HepG2 (cell line): Measurements from ENCODE around the gene ARID3C. TPM values are rescaled to one million over a fixed set of nuclear protein-coding genes. Genes with fewer than 3 reads are reported as not detected.
A peak's percentile ranks its signal among the peaks of the same experiment; 100 is the strongest.

Source experiments
- CSRNP1 ChIP-seq: sonication (generic); formaldehyde crosslinking; IDR thresholded peaks from 2 replicates; pipeline ENCODE4 v1.8.1; 2023; ENCODE audit warnings: mild to moderate bottlenecking, missing genetic modification reagents
- PTBP1 ChIP-seq: fragments of 200-400 bp; formaldehyde crosslinking; IDR thresholded peaks from 2 replicates; pipeline ENCODE4 v1.6.1; 2018; ENCODE audit warnings: low read length, low read depth; ENCODE audit not compliant: poor library complexity, severe bottlenecking
- SMAD9 ChIP-seq: sonication (generic); formaldehyde crosslinking; IDR thresholded peaks from 2 replicates; pipeline ENCODE4 v1.5.1; 2020; ENCODE audit warnings: mild to moderate bottlenecking, missing genetic modification reagents
- THAP8 ChIP-seq: sonication (generic); formaldehyde crosslinking; IDR thresholded peaks from 2 replicates; pipeline ENCODE4 v1.5.1; 2020; ENCODE audit warnings: missing genetic modification reagents, mild to moderate bottlenecking, borderline replicate concordance
- YEATS2 ChIP-seq: sonication (generic); formaldehyde crosslinking; IDR thresholded peaks from 2 replicates; pipeline ENCODE4 v1.4.0; 2020; ENCODE audit warnings: missing genetic modification reagents, borderline replicate concordance
- ZBED4 ChIP-seq: sonication (generic); formaldehyde crosslinking; IDR thresholded peaks from 2 replicates; pipeline ENCODE4 v1.4.0; 2020; ENCODE audit warnings: missing genetic modification reagents, borderline replicate concordance
- ZBTB10 ChIP-seq: sonication (generic); formaldehyde crosslinking; IDR thresholded peaks from 2 replicates; pipeline ENCODE4 v1.4.0; 2020; ENCODE audit warnings: missing genetic modification reagents, borderline replicate concordance
- ZNF230 ChIP-seq: sonication (generic); formaldehyde crosslinking; IDR thresholded peaks from 2 replicates; pipeline ENCODE4 v1.4.0; 2020; ENCODE audit warnings: mild to moderate bottlenecking, missing genetic modification reagents
- ZNF317 ChIP-seq: sonication (generic); formaldehyde crosslinking; IDR thresholded peaks from 2 replicates; pipeline ENCODE4 v1.5.0; 2020; ENCODE audit warnings: mild to moderate bottlenecking, missing genetic modification reagents
- ZNF672 ChIP-seq: sonication (generic); formaldehyde crosslinking; IDR thresholded peaks from 2 replicates; pipeline ENCODE4 v1.8.1; 2022; ENCODE audit warnings: missing genetic modification reagents
- ZNF75D ChIP-seq: sonication (generic); formaldehyde crosslinking; IDR thresholded peaks from 2 replicates; pipeline ENCODE4 v1.8.1; 2023; ENCODE audit warnings: missing genetic modification reagents, mild to moderate bottlenecking, borderline replicate concordance
- polyA plus RNA-seq, 8 experiments: library from polyadenylated mRNA; depleted of rRNA in 3 of 8; stranded (reverse) in 7 of 8; unstranded in 1 of 8; fragments of >200 nt; fragmentation: Illumina TruSeq in 4 of 8; extraction: Trizol in 4 of 8; gene quantifications; 2 replicates each; pipeline versions ENCODE4 v1.2.1 to v1.2.3, GENCODE V29; 2011 to 2016; ENCODE audit warnings: low read depth in 4 of 8, missing spikeins in 1 of 8, mixed read lengths in 1 of 8; ENCODE audit not compliant: insufficient read depth in 1 of 8
- total RNA-seq, 5 experiments: library from RNA; depleted of rRNA; stranded (reverse); fragments of >200 nt; fragmentation: Illumina TruSeq; extraction: Trizol; gene quantifications; 2 replicates each; pipeline ENCODE4 v1.2.3, GENCODE V29; 2016; ENCODE audit warnings: low read depth in 1 of 5
- TF ChIP-seq, protein P1 (sequence below): sonication (generic); formaldehyde crosslinking; IDR thresholded peaks from 2 replicates; pipeline ENCODE4 v1.5.0; 2020; ENCODE audit warnings: missing genetic modification reagents, mild to moderate bottlenecking, borderline replicate concordance
- TF ChIP-seq, protein P2 (sequence below): sonication (generic); formaldehyde crosslinking; IDR thresholded peaks from 2 replicates; pipeline ENCODE4 v1.5.0; 2020; ENCODE audit warnings: mild to moderate bottlenecking, missing genetic modification reagents, borderline replicate concordance
- TF ChIP-seq, protein P3 (sequence below): sonication (generic); formaldehyde crosslinking; IDR thresholded peaks from 2 replicates; pipeline ENCODE4 v1.5.0; 2020; ENCODE audit warnings: missing genetic modification reagents

ARID3C gene
- total and polyA plus RNA-seq, 2 of the 13 experiments (the other 11 are each of a cell fraction or from before 2014, with no cell fraction given): not detected

DNA sequence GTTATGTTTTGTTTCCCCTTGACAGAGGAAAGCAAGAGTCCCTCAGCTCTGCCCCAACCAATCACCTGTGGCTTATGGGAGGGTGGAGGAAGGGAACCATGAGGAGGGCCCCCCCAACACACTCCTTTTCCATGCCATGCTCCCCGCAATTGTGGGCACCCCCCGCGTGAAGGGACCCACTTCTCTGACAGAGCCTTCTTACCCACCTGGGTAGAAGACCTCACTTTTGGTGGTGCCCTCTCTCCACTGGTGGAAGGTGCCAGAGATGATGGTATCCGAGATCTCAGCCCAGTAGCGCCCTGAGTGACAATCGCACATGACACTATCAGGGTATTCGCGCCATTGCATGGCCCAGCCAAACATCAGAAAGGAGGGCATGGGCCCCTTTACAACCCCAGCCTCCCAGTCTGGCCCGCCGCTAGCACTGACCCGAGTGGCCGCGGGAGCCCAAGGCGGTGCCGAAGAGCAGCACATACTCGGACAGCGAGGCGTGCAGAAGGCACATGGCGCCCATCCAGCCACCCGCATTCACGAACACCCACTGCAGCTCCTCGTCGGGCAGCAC lies 8.0 kb upstream of the ARID3C start (continued):
- TF ChIP-seq THAP8: 0 out of 2 replicates have a peak, but pooled peaks have one; percentile 8
- TF ChIP-seq YEATS2 (CRISPR knock-in tag): no peak
- TF ChIP-seq ZNF230 (CRISPR knock-in tag): no peak; the same call in 1 of the 2 replicates
- peak; percentile 58; the same call in 1 of the 2 replicates for TF ChIP-seq ZNF317 (CRISPR knock-in tag)
- TF ChIP-seq, protein P1, sequence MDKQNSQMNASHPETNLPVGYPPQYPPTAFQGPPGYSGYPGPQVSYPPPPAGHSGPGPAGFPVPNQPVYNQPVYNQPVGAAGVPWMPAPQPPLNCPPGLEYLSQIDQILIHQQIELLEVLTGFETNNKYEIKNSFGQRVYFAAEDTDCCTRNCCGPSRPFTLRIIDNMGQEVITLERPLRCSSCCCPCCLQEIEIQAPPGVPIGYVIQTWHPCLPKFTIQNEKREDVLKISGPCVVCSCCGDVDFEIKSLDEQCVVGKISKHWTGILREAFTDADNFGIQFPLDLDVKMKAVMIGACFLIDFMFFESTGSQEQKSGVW (CRISPR knock-in tag): no peak
- 0 out of 2 replicates have a peak, but pooled peaks have one; percentile 21 for TF ChIP-seq SMAD9 (CRISPR knock-in tag)
- TF ChIP-seq PTBP1: no peak
- TF ChIP-seq ZBED4 (CRISPR knock-in tag): no peak
- TF ChIP-seq, protein P2, sequence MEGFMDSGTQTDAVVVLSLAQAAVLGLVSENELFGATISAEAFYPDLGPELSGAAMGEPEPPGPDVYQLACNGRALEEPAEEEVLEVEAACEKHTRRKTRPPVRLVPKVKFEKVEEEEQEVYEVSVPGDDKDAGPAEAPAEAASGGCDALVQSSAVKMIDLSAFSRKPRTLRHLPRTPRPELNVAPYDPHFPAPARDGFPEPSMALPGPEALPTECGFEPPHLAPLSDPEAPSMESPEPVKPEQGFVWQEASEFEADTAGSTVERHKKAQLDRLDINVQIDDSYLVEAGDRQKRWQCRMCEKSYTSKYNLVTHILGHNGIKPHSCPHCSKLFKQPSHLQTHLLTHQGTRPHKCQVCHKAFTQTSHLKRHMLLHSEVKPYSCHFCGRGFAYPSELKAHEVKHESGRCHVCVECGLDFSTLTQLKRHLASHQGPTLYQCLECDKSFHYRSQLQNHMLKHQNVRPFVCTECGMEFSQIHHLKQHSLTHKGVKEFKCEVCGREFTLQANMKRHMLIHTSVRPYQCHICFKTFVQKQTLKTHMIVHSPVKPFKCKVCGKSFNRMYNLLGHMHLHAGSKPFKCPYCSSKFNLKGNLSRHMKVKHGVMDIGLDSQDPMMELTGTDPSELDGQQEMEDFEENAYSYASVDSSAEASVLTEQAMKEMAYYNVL (CRISPR knock-in tag): no peak
- TF ChIP-seq CSRNP1 (CRISPR knock-in tag): no peak; the same call in 1 of the 2 replicates
- TF ChIP-seq, protein P3, sequence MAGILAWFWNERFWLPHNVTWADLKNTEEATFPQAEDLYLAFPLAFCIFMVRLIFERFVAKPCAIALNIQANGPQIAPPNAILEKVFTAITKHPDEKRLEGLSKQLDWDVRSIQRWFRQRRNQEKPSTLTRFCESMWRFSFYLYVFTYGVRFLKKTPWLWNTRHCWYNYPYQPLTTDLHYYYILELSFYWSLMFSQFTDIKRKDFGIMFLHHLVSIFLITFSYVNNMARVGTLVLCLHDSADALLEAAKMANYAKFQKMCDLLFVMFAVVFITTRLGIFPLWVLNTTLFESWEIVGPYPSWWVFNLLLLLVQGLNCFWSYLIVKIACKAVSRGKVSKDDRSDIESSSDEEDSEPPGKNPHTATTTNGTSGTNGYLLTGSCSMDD (CRISPR knock-in tag): 0 out of 2 replicates have a peak, but pooled peaks have one; percentile 41
- peak; percentile 19; the same call in 1 of the 2 replicates for TF ChIP-seq ZBTB10 (CRISPR knock-in tag)
- TF ChIP-seq ZNF672 (CRISPR knock-in tag): no peak
- TF ChIP-seq ZNF75D (CRISPR knock-in tag): no peak
